ENCODE results near the gene KCNIP4. TPM values are rescaled to one million over a fixed set of nuclear protein-coding genes. Genes with fewer than 3 reads are reported as not detected.

Gene KCNIP4
- total and polyA plus RNA-seq, 2 of the 8 experiments (the other 6 are each of a cell fraction or from before 2014, with no cell fraction given): 0.06 TPM; not detected in 1

DNA sequence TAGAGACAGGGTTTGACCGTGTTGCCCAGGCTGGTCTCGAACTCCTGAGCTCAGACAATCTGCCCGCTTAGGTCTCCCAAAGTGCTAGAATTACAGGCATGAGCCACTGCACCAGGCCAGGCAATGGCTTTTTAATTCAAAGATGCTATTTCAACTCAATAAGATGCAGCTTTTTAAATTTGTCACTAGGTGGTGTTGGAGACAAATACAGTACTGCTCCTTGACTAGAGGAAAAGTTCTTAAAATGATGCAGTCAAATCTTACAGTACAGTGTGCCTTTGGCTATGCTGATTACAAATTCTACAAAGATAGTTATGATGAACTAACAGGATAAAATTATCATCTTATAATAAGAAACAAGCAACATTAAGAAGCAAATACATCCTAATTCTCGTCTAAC lies 441.1 kb downstream of the KCNIP4 start:
- TF ChIP-seq KDM4A (IDR thresholded peaks at IDR 0.05; ENCODE audit: low read depth, low read length, severe bottlenecking) (no peak), TEAD4 (IDR thresholded peaks at IDR 0.05; ENCODE audit: low read depth, low read length) (no peak), POLR2A (IDR thresholded peaks at IDR 0.05; ENCODE audit: control extremely low read depth in 1 of 2, low read depth in 2 of 2, low read length in 2 of 2) (no peak), RAD21 (IDR thresholded peaks at IDR 0.05 in 1 of 2, conservative IDR thresholded peaks at IDR 0.05 in 1 of 2; ENCODE audit: low read depth in 2 of 2, low read length in 2 of 2) (peak; percentile 51 to 59), EGR1 (IDR thresholded peaks at IDR 0.05; ENCODE audit: borderline replicate concordance, low read depth, low read length) (no peak), CBX8 (IDR thresholded peaks at IDR 0.05; ENCODE audit: borderline replicate concordance, low read depth, low read length) (no peak), CTCF (IDR thresholded peaks at IDR 0.05; ENCODE audit: control extremely low read depth in 1 of 3, insufficient read depth in 1 of 3, low read depth in 1 of 3, low read length in 3 of 3) (peak in 2 of 3 experiments; percentile 27 to 46; a peak in 2 of 4 replicates), POU5F1 (IDR thresholded peaks at IDR 0.05; ENCODE audit: low read depth, low read length) (no peak), CHD1 (IDR thresholded peaks at IDR 0.05; ENCODE audit: low read depth, low read length) (no peak)
- H4K20me1 ChIP-seq (replicated peaks in 1 of 2; ENCODE audit: control insufficient read depth in 1 of 2, insufficient read depth in 2 of 2, low read length in 2 of 2): no peaks in the 10 kb centered on the region
- H4K8ac ChIP-seq (ENCODE audit: extremely low read depth, insufficient read depth, low read length): no peak overlapping the region
- H2BK120ac ChIP-seq (replicated peaks; ENCODE audit: low read depth, low read length): no peak overlapping the region
- no peak overlapping the region for H3K27ac ChIP-seq (ENCODE audit: low read depth, low read length)
- no peak overlapping the region for H4K5ac ChIP-seq (ENCODE audit: insufficient read length, low read depth, low read length)
- H2BK5ac ChIP-seq (ENCODE audit: low read depth, low read length): no peak overlapping the region
- no peak overlapping the region for H3K56ac ChIP-seq (replicated peaks; ENCODE audit: insufficient read length, low read depth, low read length)
- no peak overlapping the region for H3K4me2 ChIP-seq (ENCODE audit: insufficient read depth in 1 of 2, low read depth in 2 of 2, low read length in 2 of 2)
- H4K91ac ChIP-seq (replicated peaks; ENCODE audit: insufficient read length, low read length): no peak overlapping the region
- H3K14ac ChIP-seq (ENCODE audit: insufficient read length): no peak overlapping the region
- no peak overlapping the region for H2BK20ac ChIP-seq (ENCODE audit: low read length)
- CTCF ChIA-PET (ENCODE audit: partially characterized antibody): interaction anchor here (0.8 to 12.8 kb wide), 17 partner anchors 9 to 331 kb away, joined by 3 to 341 read pairs (median 4); no protein-coding TSS in a partner anchor
- H3K4me3 ChIP-seq (ENCODE audit: extremely low read depth in 1 of 4, insufficient read depth in 2 of 4, low read depth in 3 of 4, low read length in 4 of 4): no peak overlapping the region
- H2AK5ac ChIP-seq (ENCODE audit: low read depth, low read length): no peak overlapping the region
- no peaks in the 10 kb centered on the region for H3K79me2 ChIP-seq (ENCODE audit: control insufficient read depth in 1 of 2, insufficient read depth in 2 of 2, low read length in 2 of 2)
- no peak overlapping the region for H2BK15ac ChIP-seq (ENCODE audit: low read length)
- H3K18ac ChIP-seq (ENCODE audit: extremely low read depth, low read length): no peak overlapping the region
- DNase-seq (ENCODE audit: low read depth in 1 of 2, low spot score in 2 of 2): no peak
- FAIRE-seq: peak; percentile 7
- H2BK12ac ChIP-seq (ENCODE audit: low read depth, low read length): no peak overlapping the region
- no peaks in the 10 kb centered on the region for H3K27me3 ChIP-seq (replicated peaks in 1 of 4; ENCODE audit: control insufficient read depth in 3 of 4, extremely low read depth in 1 of 4, insufficient read depth in 3 of 4, low read length in 3 of 4)
- H2AFZ ChIP-seq (ENCODE audit: low read length): no peak overlapping the region
- POLR2A ChIA-PET (ENCODE audit: partially characterized antibody): no interaction called here
- no peaks in the 10 kb centered on the region for H3K36me3 ChIP-seq (ENCODE audit: control insufficient read depth in 2 of 4, insufficient read depth in 4 of 4, low read length in 3 of 4)
- H3K4me1 ChIP-seq (replicated peaks in 1 of 4; ENCODE audit: control insufficient read depth in 3 of 4, insufficient read depth in 4 of 4, low read length in 3 of 4): no peaks in the 10 kb centered on the region
- no peaks in the 10 kb centered on the region for H3K79me1 ChIP-seq (ENCODE audit: low read depth, low read length)
- H3K9me3 ChIP-seq (ENCODE audit: insufficient read depth in 2 of 2, low read depth in 1 of 2, low read length in 1 of 2): no peaks in the 10 kb centered on the region
- no peak overlapping the region for H3K4ac ChIP-seq (replicated peaks; ENCODE audit: insufficient read length, low read depth, low read length)
- WGBS, 2 experiments (ENCODE audit: extremely low coverage in 1 of 2, insufficient coverage in 1 of 2, insufficient read length in 1 of 2, insufficient replicate concordance in 2 of 2, low coverage in 1 of 2, low lambda C conversion rate in 2 of 2, missing lambda C conversion rate in 1 of 2): 78% methylated on average over 4 of the region's 4 CpGs; no CpG with 5 or more reads in 1 of the 2 experiments
- H3K23me2 ChIP-seq (ENCODE audit: low read depth, low read length): no peaks in the 10 kb centered on the region
- no peak overlapping the region for H3K9ac ChIP-seq (replicated peaks in 1 of 4; ENCODE audit: extremely low read depth in 1 of 4, low read depth in 3 of 4, low read length in 3 of 4)
- H3K23ac ChIP-seq (ENCODE audit: insufficient read length): no peak overlapping the region

Data from H1 (cell line).